Breast epithelium (tissue), 4 donors: ENCODE results near the gene CMTM6. TPM values are rescaled to one million over a fixed set of nuclear protein-coding genes. Genes with fewer than 3 reads are reported as not detected.
"Not testable (repeated sequence)": the region's sequence is repeated elsewhere in the genome, so short reads cannot be mapped to it uniquely, and the experiment has no call there.

ENCODE experiments used
- DNase-seq, 2 donors: peaks; one replicate each; pipeline ENCODE4 v3.0.0-alpha.2; 2019; ENCODE audit warnings: low spot score in 2 of 2
- H3K27ac ChIP-seq, 2 donors: fragments of 200-600 bp; sonication (generic) in 1 of 2; one replicate each; pipeline ENCODE4 v1.5.1; 2016 to 2019; ENCODE audit warnings: mild to moderate bottlenecking in 1 of 2
- H3K27me3 ChIP-seq, 2 donors: fragments of 200-600 bp; sonication (generic) in 1 of 2; one replicate each; pipeline versions ENCODE4 v1.5.1 to v1.6.0; 2017 to 2019; ENCODE audit warnings: control low read depth in 1 of 2, mild to moderate bottlenecking in 1 of 2
- H3K36me3 ChIP-seq: fragments of 200-600 bp; one replicate; pipeline ENCODE4 v1.5.1; 2019
- H3K4me1 ChIP-seq, 2 donors: fragments of 200-600 bp; sonication (generic); one replicate each; pipeline ENCODE4 v1.5.1; 2016 to 2019; ENCODE audit warnings: control low read depth in 1 of 2
- H3K4me3 ChIP-seq, 3 donors: fragments of 200-600 bp; sonication (generic); 1 replicate in 2 of 3; 2 replicates in 1 of 3; pipeline ENCODE4 v1.5.1; 2016 to 2019; ENCODE audit warnings: mild to moderate bottlenecking in 3 of 3, moderate library complexity in 2 of 3
- H3K9me3 ChIP-seq, 2 donors: fragments of 200-600 bp; sonication (generic) in 1 of 2; one replicate each; pipeline ENCODE4 v1.5.1; 2016 to 2019; ENCODE audit warnings: control low read depth in 1 of 2
- POLR2A ChIP-seq: fragments of 450-650 bp; IDR thresholded peaks from one replicate; pipeline ENCODE4 v1.6.1; 2016; ENCODE audit warnings: antibody characterized with exemption, mild to moderate bottlenecking, moderate library complexity
- POLR2AphosphoS5 ChIP-seq, 3 donors: sonication (generic); formaldehyde crosslinking; IDR thresholded peaks; one replicate each; pipeline ENCODE4 v1.6.1; 2017; ENCODE audit warnings: antibody characterized with exemption in 3 of 3
- intact Hi-C: fragments of 100-400 bp; cut with DNase I; formaldehyde crosslinking; loops from one replicate; pipeline ENCODE4 v1.15.1; 2023; ENCODE audit warnings: low total_unique reads
- total RNA-seq, 3 donors: library from RNA; depleted of rRNA; stranded (reverse); fragments of >200 nt; gene quantifications; one replicate each; pipeline ENCODE4 v1.1.0, GENCODE V29; 2016
- TF ChIP-seq, protein P1 (sequence below), 3 donors: fragments of 450-650 bp; IDR thresholded peaks; one replicate each; pipeline ENCODE4 v1.5.1; 2016 to 2017; ENCODE audit warnings: antibody characterized with exemption in 3 of 3, mild to moderate bottlenecking in 3 of 3, moderate library complexity in 3 of 3

CMTM6 gene
- total RNA-seq, 3 donors from 2014 or later, result 52.6 to 151 (median 89.5) TPM

DNA sequence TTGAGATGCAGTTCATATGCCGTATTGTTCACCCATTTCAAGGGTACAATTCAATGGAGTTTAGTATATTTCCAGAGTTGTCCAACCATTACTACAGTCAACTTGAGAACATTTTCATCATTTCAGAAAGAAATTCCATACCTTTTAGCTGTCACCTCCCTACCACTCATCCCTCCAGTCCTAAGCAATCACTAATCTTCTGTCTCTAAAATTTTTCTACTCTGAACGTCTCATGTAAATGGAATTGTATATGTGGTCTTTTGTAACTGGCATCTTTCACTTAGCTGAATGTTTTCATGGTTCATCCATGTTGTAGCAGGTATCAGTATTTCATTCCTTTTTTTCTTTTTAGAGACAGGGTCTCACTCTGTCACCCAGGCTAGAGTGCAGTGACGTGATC, 59.9 kb downstream of the CMTM6 start:
- peak overlapping the region in 1 of 2 donors; percentile 41 for H3K27ac ChIP-seq
- H3K9me3 ChIP-seq, result no peaks in the 10 kb centered on the region
- intact Hi-C loops, result no loop called here
- no peak for DNase-seq
- H3K27me3 ChIP-seq, result no peaks in the 10 kb centered on the region
- H3K36me3 ChIP-seq, result no peaks in the 10 kb centered on the region
- TF ChIP-seq, protein P1, sequence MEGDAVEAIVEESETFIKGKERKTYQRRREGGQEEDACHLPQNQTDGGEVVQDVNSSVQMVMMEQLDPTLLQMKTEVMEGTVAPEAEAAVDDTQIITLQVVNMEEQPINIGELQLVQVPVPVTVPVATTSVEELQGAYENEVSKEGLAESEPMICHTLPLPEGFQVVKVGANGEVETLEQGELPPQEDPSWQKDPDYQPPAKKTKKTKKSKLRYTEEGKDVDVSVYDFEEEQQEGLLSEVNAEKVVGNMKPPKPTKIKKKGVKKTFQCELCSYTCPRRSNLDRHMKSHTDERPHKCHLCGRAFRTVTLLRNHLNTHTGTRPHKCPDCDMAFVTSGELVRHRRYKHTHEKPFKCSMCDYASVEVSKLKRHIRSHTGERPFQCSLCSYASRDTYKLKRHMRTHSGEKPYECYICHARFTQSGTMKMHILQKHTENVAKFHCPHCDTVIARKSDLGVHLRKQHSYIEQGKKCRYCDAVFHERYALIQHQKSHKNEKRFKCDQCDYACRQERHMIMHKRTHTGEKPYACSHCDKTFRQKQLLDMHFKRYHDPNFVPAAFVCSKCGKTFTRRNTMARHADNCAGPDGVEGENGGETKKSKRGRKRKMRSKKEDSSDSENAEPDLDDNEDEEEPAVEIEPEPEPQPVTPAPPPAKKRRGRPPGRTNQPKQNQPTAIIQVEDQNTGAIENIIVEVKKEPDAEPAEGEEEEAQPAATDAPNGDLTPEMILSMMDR (IDR thresholded peaks at IDR 0.05), result no peak
- no peak for TF ChIP-seq POLR2AphosphoS5 (IDR thresholded peaks at IDR 0.05)
- TF ChIP-seq POLR2A, result no peak
- H3K4me3 ChIP-seq, result no peak overlapping the region
- peaks cover 0 to 9% of the 10 kb centered on the region in 2 donors for H3K4me1 ChIP-seq

DNA sequence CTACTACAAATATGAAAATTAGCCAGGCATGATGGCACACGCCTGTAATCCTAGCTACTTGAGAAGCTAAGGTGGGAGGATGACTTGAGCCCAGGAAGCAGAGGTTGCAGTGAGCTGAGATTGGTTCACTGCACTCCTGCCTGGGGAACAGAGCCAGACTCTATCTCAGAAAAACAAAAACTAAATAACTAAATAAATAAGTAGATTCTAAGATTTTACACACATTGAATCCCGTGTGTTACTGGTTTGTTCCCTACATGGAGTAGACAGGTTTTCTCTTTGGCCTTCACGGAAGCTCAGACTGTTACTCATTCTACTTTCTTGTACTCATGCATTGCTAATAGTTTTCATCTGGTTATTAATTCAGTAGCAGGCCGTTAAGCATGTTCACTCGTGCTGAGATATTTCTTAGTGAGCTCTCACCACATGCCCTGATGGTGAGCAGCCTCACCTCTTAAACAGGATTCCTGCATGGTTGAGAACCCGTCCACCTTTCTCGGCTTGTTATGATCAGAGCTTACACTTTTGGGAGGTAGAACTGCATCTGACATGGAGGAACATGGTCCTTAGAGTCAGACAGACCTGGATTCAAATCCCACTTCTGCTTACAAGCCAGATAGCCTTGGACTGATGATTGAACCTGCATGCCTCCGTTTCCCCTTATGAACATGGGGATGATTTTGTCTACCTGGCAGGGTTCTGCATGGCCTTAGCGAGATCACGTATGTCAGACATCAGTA, 61.9 kb downstream of the CMTM6 start:
- H3K36me3 ChIP-seq, result no peaks in the 10 kb centered on the region
- H3K9me3 ChIP-seq, result no peaks in the 10 kb centered on the region
- DNase-seq, result peak in 1 of 2 donors; percentile 18
- intact Hi-C loops, result no loop called here
- H3K27me3 ChIP-seq, result no peaks in the 10 kb centered on the region
- H3K27ac ChIP-seq, result peak overlapping the region; percentile 64 to 71
- H3K4me1 ChIP-seq, result peaks cover 0 to 10% of the 10 kb centered on the region in 2 donors
- H3K4me3 ChIP-seq, result no peak overlapping the region
- TF ChIP-seq POLR2A, result no peak
- TF ChIP-seq, protein P1 (IDR thresholded peaks at IDR 0.05), result no peak
- no peak for TF ChIP-seq POLR2AphosphoS5 (IDR thresholded peaks at IDR 0.05)

DNA sequence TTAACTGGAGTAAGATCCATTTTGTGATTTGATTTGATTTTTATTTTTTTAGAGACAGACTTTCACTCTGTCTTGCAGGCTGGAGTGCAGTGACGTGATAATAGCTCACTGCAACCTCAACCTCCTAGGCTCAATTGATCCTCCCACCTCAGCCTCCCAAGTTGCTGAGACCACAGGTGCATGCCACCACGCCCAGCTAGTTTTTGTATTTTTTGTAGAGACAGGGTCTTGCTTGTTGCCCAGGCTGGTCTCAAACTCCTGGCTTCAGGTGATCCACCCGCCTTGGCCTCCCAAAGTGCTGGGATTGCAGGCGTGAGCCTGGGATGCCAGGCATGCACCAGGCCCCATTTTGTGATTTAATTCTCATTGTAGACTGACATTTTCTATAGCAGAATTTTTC, 63.2 kb downstream of the CMTM6 start:
- intact Hi-C loops, H3K27me3 ChIP-seq, H3K4me1 ChIP-seq, H3K9me3 ChIP-seq, H3K36me3 ChIP-seq, H3K4me3 ChIP-seq, DNase-seq: not testable (repeated sequence)
- H3K27ac ChIP-seq, result peak overlapping the region; percentile 66 to 71

DNA sequence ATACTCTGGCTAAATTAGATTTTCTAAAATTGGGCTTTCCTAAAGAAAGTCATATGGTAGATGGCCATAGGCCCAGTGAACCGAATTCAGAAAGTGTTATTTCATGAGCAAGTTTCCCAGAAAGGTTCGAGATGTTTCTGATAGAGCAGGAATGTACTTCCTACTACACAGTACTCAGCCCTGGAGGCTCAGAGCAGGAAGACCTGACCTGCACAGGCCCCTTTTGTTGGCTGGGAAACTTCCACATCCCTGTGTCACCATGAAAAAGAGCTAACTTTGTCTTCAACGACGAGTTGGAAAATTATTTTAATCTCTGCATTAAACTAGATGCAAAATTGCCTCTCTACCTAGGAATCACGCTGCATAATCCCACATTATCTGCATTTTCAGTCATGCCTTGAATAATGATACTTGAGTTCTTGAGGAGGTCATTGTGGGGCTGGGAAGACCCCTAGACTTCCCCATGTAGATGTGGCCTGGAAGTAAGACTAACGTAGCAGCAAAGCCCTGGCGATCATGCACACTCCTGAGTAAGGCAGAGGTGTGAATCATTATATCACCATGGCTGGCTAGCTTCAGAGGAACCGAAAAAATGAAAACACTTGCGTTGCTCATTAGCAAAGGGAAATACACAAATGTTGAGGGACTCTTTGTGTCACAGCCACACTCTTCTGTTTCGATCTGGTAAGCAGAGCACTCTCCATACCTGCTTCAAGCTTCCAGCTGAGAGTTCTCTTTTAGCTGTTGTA, 63.9 kb downstream of the CMTM6 start:
- TF ChIP-seq POLR2AphosphoS5 (IDR thresholded peaks at IDR 0.05), result no peak
- TF ChIP-seq, protein P1 (IDR thresholded peaks at IDR 0.05), result no peak

DNA sequence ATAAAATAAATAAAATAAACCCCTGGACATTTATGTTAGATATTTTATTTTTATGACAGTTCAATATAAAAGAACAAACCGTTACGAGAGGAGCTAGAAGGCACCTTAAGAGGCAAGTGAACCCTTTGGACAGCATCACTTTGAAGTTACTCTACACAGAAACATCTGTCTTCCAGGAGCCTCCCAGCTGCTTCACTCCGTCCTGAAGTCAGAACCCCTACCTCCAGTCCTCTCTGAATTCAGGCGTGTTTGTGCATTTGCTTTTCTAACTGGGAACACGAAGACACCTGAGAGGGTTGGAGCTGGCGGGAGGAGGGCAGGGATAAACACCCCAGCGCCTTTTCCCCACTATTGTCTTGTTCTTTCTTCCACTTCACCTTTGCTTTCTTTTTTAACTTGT, 64.8 kb downstream of the CMTM6 start:
- peak in 1 of 2 donors; percentile 10 for DNase-seq
- Histone ChIP-seq H3K27me3 (no peaks in the 10 kb centered on the region), H3K9me3 (no peaks in the 10 kb centered on the region), H3K4me3 (no peak overlapping the region), H3K27ac (peak overlapping the region; percentile 66 to 71), H3K4me1 (peaks cover 0 to 10% of the 10 kb centered on the region in 2 donors), H3K36me3 (no peaks in the 10 kb centered on the region)
- intact Hi-C loops, result no loop called here
- TF ChIP-seq POLR2A, result no peak
- TF ChIP-seq POLR2AphosphoS5 (IDR thresholded peaks at IDR 0.05), result no peak
- TF ChIP-seq, protein P1 (IDR thresholded peaks at IDR 0.05), result no peak

More for the DNA sequence above, 63.9 kb downstream of the CMTM6 start:
- intact Hi-C loops, result no loop called here
- Histone ChIP-seq H3K36me3 (no peaks in the 10 kb centered on the region), H3K27me3 (no peaks in the 10 kb centered on the region), H3K9me3 (no peaks in the 10 kb centered on the region), H3K4me3 (no peak overlapping the region), H3K4me1 (peaks cover 0 to 10% of the 10 kb centered on the region in 2 donors), H3K27ac (peak overlapping the region; percentile 66 to 71)
- peak in 1 of 2 donors; percentile 52 for DNase-seq
